Right renal pelvis (tissue), 4 donors: ENCODE data around the gene GALNT6. TPM values are rescaled to one million over a fixed set of nuclear protein-coding genes. Genes with fewer than 3 reads are reported as not detected.
"Not testable (repeated sequence)": the region's sequence is repeated elsewhere in the genome, so short reads cannot be mapped to it uniquely, and the experiment has no call there.

ENCODE experiments used
- DNase-seq, 4 donors: peaks; one replicate each; pipeline ENCODE4 v3.0.0-alpha.2; 2013; ENCODE audit warnings: low read depth in 4 of 4, low spot score in 3 of 4, missing footprints in 1 of 4
- polyA plus RNA-seq, 4 donors: library from polyadenylated mRNA; unstranded; fragments of 120-200 nt; gene quantifications; one replicate each; pipeline ENCODE4 v1.2.1, GENCODE V29; 2013; ENCODE audit not compliant: insufficient read length in 4 of 4

The GALNT6 gene
- polyA plus RNA-seq, 4 donors: 5.0 to 6.9 (median 5.8) TPM

DNA sequence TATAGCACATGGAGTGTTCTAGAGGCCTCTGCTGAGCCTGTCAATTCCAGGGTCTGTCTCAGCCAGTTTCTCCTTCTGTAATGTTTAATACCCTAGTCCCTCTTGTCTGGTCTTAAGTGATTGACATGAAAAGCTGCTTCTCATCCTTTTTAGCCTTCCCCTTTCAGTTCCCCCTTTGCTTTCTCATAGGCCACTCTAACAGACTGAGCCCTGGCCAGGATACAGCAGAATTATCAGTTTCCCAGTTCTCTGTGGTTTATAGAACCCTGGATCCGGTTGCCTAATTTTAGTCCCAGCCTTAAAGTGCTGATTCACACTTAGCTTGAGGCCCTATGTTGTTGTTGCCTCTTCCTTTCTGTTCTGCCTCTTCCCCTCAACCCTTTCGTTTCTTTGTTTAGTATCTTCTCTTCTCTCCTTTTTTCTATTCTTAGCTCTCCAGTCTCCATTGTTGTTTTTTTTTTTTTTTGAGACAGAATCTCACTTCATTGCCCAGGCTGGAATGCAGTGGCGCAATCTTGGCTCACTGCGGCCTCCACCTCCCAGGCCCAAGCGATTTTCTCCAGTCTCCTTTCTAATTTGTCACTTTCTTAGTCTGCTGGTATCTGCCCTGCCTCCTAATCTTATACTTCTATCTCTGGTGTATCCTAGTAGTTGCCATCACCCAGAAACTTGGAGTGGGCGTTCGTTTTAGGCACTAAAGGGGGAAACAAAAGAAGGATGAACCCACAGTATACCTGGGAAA is 64.3 kb downstream of the GALNT6 start:
- DNase-seq: no peak

DNA sequence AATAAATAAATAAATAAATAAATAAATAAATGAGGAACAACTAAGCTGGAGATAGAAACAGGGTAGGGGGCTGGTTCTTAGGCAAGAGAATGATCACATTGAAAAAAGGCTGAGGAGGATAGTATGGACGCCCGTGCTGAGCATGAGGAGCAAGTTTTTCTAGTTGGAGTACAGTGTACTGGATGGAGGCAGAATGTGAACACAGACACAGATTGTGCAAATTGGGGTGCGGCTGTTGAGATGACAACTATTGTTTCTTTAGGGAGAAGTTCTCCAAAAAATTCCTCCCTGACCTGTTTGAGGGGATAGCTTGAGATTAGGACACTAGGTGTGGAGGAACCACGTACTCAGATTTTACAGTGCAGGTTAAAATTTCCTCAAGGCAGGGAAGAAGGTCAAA is 66.3 kb downstream of the GALNT6 start:
- no peak for DNase-seq

GRCh38 chr12:51323966-51324895 is 67.0 kb downstream of the GALNT6 start, which contains the start of gene BIN2:
Gene BIN2, minus strand, starts transcription at chr12:51324174. Its CDS starts 72 bp downstream, at chr12:51324102.
- no peak for DNase-seq

GRCh38 chr12:51323317-51323960 is 67.8 kb downstream of the GALNT6 start:
- no peak for DNase-seq

- no peak for DNase-seq
These were observed 68.8 kb downstream of the GALNT6 start for GRCh38 chr12:51322452-51322851.

DNA sequence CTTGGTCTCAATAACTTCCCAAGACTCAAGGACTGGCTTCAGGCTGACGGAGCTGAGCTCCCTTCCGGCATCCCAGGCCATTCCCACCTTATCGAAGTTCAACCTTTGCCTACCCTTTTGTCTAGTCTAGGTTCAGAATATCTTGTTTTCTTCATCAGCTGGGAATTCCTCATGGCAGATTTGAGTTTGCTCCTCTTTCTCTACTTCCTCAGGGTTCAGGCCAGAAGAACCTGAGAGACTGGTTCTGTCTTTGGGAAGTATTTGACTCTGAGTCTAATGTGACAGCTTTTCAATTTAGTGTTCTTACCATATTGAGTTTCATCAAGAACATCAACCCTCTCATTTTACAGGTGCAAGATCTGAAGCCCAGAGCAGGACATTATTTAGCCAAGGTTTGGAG is 69.3 kb downstream of the GALNT6 start:
- no peak for DNase-seq

DNA sequence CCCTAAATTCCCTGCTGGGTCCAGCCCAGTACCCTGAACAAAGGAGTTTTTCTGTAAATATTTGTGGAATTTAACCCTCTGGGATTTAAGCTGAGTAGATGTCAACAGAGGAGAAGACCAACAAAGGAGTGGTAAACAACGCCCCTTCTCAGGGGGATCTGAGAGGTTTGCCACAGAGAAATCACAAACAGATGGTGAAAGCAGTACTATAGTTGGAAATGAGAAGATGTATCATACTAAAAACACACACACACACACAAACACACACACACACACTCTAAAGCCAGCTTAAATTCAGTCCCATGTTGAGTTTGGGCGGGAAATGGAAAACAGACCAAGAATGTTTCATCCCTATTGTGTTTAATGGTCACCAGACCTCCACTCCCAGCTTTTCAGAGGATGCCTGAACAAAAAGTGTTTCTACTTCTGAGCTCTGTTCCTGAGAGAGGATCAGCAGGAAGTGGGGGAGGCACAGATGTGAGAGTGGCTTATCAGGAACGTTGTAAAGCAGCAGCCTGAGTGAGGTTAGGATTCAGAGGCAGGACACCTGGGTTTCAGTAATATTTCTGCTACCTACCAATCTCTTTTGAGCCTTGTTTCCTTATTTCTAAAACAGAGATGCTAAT is 70.4 kb downstream of the GALNT6 start:
- DNase-seq: no peak

DNA sequence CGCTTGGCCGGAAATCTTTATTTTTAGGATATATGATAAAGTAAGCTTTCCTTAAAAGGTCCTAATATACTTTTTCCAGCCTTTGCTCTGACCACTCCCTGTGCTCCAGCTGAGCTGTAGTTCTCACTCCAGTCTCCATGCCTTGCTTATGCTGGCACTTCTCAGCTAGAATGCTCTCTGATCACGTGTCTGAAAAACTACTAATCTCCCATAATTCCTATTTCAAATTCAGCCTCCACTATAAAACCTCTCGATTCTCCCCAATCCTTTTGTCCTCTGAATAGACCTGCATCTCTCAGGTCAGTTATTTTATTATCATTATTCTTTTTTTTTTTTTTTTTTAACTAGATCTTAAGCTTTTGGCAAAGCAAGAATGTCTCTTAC is 70.9 kb downstream of the GALNT6 start:
- DNase-seq: no peak

DNA sequence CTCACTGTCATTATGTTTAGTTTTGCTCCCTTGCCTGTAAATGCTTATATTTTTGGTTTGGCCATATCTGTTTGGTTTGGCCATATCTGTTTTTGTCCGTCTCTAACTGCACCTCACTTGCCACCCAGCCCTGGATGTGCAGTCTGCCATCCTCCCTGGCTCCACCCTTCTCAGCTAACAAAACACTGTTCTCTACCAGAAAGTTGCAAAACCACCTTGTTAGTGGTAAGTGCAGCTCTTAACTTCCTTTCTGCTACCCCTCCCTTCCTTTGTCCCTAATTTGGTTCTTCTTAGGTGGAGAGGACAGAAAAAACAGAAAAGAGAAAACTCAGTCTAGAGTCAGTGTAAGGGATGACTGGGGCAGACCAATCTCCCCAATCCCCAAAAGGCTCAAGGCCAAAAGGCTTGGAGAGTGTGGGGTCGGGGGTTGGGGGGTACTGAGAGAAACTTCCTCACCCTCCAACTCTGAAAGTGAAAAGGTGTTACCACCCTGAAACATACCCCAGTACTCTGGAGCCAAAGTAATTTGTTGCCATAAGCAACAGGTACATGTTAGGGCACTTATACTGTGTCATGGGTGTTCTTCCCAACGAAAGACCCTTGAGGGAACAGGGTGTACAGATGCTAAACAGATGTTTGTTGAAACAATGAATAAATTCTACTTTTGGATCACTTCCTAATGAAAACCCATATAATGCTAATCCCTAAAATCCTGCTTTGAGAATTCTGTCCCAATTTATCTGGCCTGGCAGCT is 72.2 kb downstream of the GALNT6 start:
- no peak for DNase-seq

DNA sequence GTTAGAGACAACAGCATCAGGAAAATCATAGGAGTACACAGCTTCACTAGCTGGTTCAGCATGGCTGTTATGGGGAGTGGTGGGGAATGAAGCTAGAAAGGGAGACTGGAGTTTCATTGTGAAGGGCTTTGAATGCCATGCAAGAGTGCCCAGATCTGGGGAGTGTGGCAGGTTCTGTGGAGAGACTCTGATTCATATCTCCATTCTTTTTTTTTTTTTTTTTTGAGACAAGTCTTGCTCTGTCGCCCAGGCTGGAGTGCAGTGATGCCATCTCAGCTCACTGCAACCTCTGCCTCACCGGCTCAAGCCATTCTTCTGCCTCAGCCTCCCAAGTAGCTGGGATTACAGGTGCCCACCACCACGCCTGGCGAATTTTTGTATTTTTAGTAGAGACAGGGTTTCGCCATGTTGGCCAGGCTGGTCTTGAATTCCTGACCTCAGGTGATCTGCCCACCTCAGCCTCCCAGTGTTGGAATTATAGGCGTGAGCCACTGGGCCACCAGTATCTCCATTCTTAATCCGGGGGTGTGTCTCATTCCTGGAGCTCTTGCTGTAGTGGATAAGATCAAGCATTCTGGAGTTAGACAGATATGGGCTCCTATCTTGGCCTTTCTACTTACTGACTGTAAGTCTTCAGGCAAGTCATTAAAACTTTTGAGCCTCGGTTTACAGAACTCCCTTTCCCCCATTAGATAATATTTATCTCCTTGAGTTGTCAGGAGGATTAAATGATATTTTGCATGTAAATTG is 73.0 kb downstream of the GALNT6 start:
- DNase-seq: not testable (repeated sequence)

GRCh38 chr12:51311389-51311788 is 79.8 kb downstream of the GALNT6 start:
- DNase-seq: no peak

DNA sequence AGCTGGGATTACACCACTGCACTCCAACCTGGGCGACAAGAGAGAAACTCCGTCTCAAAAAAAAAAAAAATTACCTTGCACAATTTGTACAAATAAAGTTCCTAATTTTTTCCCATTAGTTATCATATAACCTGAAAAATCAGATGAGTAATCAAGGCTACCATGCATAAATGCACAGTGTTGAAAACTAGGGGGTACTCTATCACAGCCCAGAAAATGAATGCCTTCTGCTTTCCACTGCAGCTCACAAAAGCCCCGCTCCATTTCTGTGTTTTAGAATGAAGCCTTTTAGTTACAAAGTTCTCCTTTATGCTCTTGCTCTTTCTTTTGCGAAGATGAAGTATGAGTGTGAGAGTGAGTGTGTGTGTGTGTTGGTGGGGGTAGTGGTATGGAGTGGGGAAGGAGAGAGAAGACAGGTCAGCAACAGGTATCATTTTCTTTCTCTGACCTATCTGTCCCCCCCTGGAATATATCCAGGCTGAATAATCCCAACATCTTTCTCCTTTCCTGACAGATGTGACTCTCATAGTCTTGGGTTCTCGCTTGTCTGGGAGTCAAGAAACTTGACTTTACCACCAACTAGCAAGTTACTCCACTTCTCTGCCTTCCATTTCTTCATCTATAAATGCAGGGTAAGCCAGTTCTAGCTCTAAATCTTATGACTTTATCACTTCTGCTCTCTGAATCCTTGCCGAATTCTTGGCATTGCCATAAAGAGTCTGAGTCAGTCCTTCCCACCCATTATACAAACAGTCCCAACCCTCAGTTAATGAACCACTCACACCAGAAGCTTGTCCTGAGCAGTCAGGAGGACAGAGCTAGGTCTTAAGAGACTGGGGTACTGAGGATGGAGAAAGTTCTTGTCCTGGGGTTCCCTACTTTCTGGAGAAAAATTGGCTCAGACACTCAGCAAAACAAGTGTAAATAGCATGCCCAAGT is 83.3 kb downstream of the GALNT6 start:
- no peak for DNase-seq

- DNase-seq: no peak
These were observed 84.7 kb downstream of the GALNT6 start for GRCh38 chr12:51306507-51306906.

Other genes with a start within 250 kb of the GALNT6 start
- gene TFCP2, start 218.3 kb downstream of the GALNT6 start, polyA plus RNA-seq: 10 to 100 TPM; 51.9 to 65.2 (median 62.0) TPM
- 10 to 100 TPM in 1 of 4 donors, 1 to 10 TPM in 3; 7.8 to 11.1 (median 9.1) TPM for gene POU6F1, start 173.3 kb downstream of the GALNT6 start, polyA plus RNA-seq
- 100 to 1,000 TPM; 284 to 334 (median 311) TPM for gene DAZAP2, start 152.6 kb downstream of the GALNT6 start, polyA plus RNA-seq
- 10 to 100 TPM; 19.9 to 26.1 (median 22.0) TPM for gene SMAGP, start 121.0 kb downstream of the GALNT6 start, polyA plus RNA-seq
- 1 to 10 TPM; 1.7 to 5.1 (median 2.9) TPM for gene BIN2, start 67.2 kb downstream of the GALNT6 start, polyA plus RNA-seq
- not detected for gene CELA1, start 44.7 kb downstream of the GALNT6 start, polyA plus RNA-seq
- 1 to 10 TPM; 3.2 to 3.8 (median 3.5) TPM for gene SLC4A8, start 33.4 kb upstream of the GALNT6 start, polyA plus RNA-seq
- gene SCN8A, start 199.8 kb upstream of the GALNT6 start, polyA plus RNA-seq: 1 to 10 TPM; 1.3 to 2.0 (median 1.6) TPM